ENCODE measurements around the gene ARMH4. TPM values are rescaled to one million over a fixed set of nuclear protein-coding genes. Genes with fewer than 3 reads are reported as not detected.

ARMH4 gene
- polyA plus RNA-seq, 1 donor from 2014 or later, result 14.1 TPM

DNA sequence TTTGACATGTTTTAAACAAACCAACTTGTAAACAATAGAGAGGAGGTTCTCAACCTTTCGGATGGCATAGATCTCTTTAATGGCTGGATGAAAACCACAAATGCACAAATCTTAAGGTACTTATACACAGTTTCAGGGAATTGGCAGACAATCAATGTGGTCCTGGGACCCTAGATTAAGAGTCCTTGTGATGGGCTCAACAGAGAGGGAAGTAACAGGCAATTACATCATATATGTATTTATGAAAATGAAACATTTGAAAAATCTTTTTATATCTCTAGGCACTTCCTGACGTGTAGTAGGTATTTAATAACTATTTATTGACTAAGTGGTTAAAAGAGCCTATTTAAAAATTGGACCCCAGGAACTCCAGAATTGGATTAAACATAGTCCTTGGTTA, 48.8 kb upstream of the ARMH4 start:
- Histone ChIP-seq H3K27ac (ENCODE audit: low read length) (peak overlapping the region; percentile 82), H2AFZ (ENCODE audit: low read depth, low read length) (peak overlapping the region; percentile 37)

DNA sequence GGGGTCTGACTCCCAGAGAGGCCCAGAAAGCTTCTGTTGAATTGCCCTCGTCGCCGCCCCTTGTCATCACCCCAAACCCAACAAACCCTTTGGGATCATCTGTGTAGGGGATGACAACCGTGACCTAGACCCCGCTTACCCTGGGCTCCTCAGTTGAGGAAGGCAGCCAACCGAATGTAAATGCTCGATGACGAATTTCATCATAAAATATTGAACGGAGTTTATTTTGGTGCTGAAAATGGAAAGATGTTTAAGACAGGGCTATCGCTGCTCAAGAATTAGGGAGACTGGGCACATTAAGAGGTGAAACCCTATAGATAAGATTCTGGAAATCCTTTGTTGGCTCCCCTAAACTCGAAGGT, 48.4 kb upstream of the ARMH4 start:
- Histone ChIP-seq H3K36me3 (ENCODE audit: insufficient read depth, low read length) (no peaks in the 10 kb centered on the region), H3F3A (ENCODE audit: insufficient read depth, low read length, poor library complexity, severe bottlenecking) (no peaks in the 10 kb centered on the region), H3K9ac (ENCODE audit: low read length) (peak overlapping the region; percentile 84), H3K4me2 (ENCODE audit: low read length) (peak overlapping the region; percentile 71), H3K4me3 (ENCODE audit: low read length) (peak overlapping the region; percentile 69), H2AFZ (ENCODE audit: low read depth, low read length) (peak overlapping the region; percentile 37), H3K79me2 (replicated peaks; ENCODE audit: insufficient read depth, low read length) (peaks cover 24% of the 10 kb centered on the region), H3K27me3 (ENCODE audit: insufficient read depth, low read depth, low read length) (no peaks in the 10 kb centered on the region), H4K20me1 (ENCODE audit: insufficient read depth) (no peaks in the 10 kb centered on the region), H3K9me2 (ENCODE audit: insufficient read depth, low read length) (no peaks in the 10 kb centered on the region), H3K9me3 (ENCODE audit: low read length) (no peaks in the 10 kb centered on the region), H3K27ac (ENCODE audit: low read length) (peak overlapping the region; percentile 82)
- TF ChIP-seq EP300 (conservative IDR thresholded peaks at IDR 0.05; ENCODE audit: poor library complexity, severe bottlenecking), result no peak
- no peak for TF ChIP-seq MXI1 (conservative IDR thresholded peaks at IDR 0.05; ENCODE audit: poor library complexity, severe bottlenecking)
- peak; percentile 69 for TF ChIP-seq REST (IDR thresholded peaks at IDR 0.05; ENCODE audit: borderline replicate concordance)
- TF ChIP-seq CTCF (IDR thresholded peaks at IDR 0.05; ENCODE audit: poor library complexity, severe bottlenecking), result no peak
- TF ChIP-seq SMC3 (conservative IDR thresholded peaks at IDR 0.05; ENCODE audit: poor library complexity), result peak; percentile 6
- no peak for TF ChIP-seq RAD21 (conservative IDR thresholded peaks at IDR 0.05)
- no peak for TF ChIP-seq POLR2AphosphoS5 (IDR thresholded peaks at IDR 0.05)

More for the DNA sequence above, 48.8 kb upstream of the ARMH4 start:
- H3K79me2 ChIP-seq (replicated peaks; ENCODE audit: insufficient read depth, low read length), result peaks cover 24% of the 10 kb centered on the region
- no peaks in the 10 kb centered on the region for H3K27me3 ChIP-seq (ENCODE audit: insufficient read depth, low read depth, low read length)
- H3F3A ChIP-seq (ENCODE audit: insufficient read depth, low read length, poor library complexity, severe bottlenecking), result no peaks in the 10 kb centered on the region
- no peaks in the 10 kb centered on the region for H3K9me2 ChIP-seq (ENCODE audit: insufficient read depth, low read length)
- peak overlapping the region; percentile 71 for H3K4me2 ChIP-seq (ENCODE audit: low read length)
- no peaks in the 10 kb centered on the region for H4K20me1 ChIP-seq (ENCODE audit: insufficient read depth)
- peak overlapping the region; percentile 84 for H3K9ac ChIP-seq (ENCODE audit: low read length)
- H3K36me3 ChIP-seq (ENCODE audit: insufficient read depth, low read length), result no peaks in the 10 kb centered on the region
- H3K4me3 ChIP-seq (ENCODE audit: low read length), result peak overlapping the region; percentile 69
- no peaks in the 10 kb centered on the region for H3K9me3 ChIP-seq (ENCODE audit: low read length)
- TF ChIP-seq EZH2 (IDR thresholded peaks at IDR 0.05; ENCODE audit: borderline replicate concordance, insufficient read depth, low read length, poor library complexity, severe bottlenecking), result no peak
- TF ChIP-seq EP300 (conservative IDR thresholded peaks at IDR 0.05; ENCODE audit: poor library complexity, severe bottlenecking), result no peak
- TF ChIP-seq TAF1 (IDR thresholded peaks at IDR 0.05; ENCODE audit: low read depth), result no peak
- no peak for TF ChIP-seq REST (IDR thresholded peaks at IDR 0.05; ENCODE audit: borderline replicate concordance)
- TF ChIP-seq RAD21 (conservative IDR thresholded peaks at IDR 0.05), result no peak
- no peak for TF ChIP-seq CTCF (IDR thresholded peaks at IDR 0.05; ENCODE audit: poor library complexity, severe bottlenecking)
- no peak for TF ChIP-seq SMC3 (conservative IDR thresholded peaks at IDR 0.05; ENCODE audit: poor library complexity)
- no peak for TF ChIP-seq MXI1 (conservative IDR thresholded peaks at IDR 0.05; ENCODE audit: poor library complexity, severe bottlenecking)
- TF ChIP-seq POLR2AphosphoS5 (IDR thresholded peaks at IDR 0.05), result no peak

Data from neural cell (in vitro differentiated cells).